ENCODE results near the gene UBTD1. TPM values are rescaled to one million over a fixed set of nuclear protein-coding genes. Genes with fewer than 3 reads are reported as not detected.

Gene UBTD1
- total RNA-seq, 4 donors from 2014 or later: 0.29 to 25.9 (median 6.7) TPM

GRCh38 chr10:97584798-97585438 is 86.2 kb downstream of the UBTD1 start:
- H3K9me3 ChIP-seq: no peaks in the 10 kb centered on the region
- no peaks in the 10 kb centered on the region for H3K27me3 ChIP-seq
- no peak overlapping the region for H3K4me3 ChIP-seq
- no peak overlapping the region for H3K27ac ChIP-seq
- DNase-seq: no peak
- no peaks in the 10 kb centered on the region for H3K36me3 ChIP-seq
- H3K4me1 ChIP-seq: no peaks in the 10 kb centered on the region
- TF ChIP-seq CTCF (IDR thresholded peaks at IDR 0.05) (no peak), POLR2A (IDR thresholded peaks at IDR 0.05) (no peak)
- intact Hi-C loops (cut with DNase I; ENCODE audit: low total_unique reads): no loop called here

- Histone ChIP-seq H3K27ac (no peak overlapping the region), H3K36me3 (no peaks in the 10 kb centered on the region), H3K27me3 (no peaks in the 10 kb centered on the region), H3K4me1 (no peaks in the 10 kb centered on the region), H3K9me3 (no peaks in the 10 kb centered on the region), H3K4me3 (no peak overlapping the region)
- intact Hi-C loops (cut with DNase I; ENCODE audit: low total_unique reads): no loop called here
- DNase-seq: no peak
- TF ChIP-seq CTCF (IDR thresholded peaks at IDR 0.05) (no peak), POLR2A (IDR thresholded peaks at IDR 0.05) (no peak)
Observed at GRCh38 chr10:97585439-97585811, 86.7 kb downstream of the UBTD1 start.

GRCh38 chr10:97587183-97587582 is 88.5 kb downstream of the UBTD1 start:
- Histone ChIP-seq H3K9me3 (no peaks in the 10 kb centered on the region), H3K4me1 (no peaks in the 10 kb centered on the region), H3K36me3 (no peaks in the 10 kb centered on the region), H3K27me3 (no peaks in the 10 kb centered on the region), H3K27ac (no peak overlapping the region), H3K4me3 (no peak overlapping the region)
- no peak for TF ChIP-seq CTCF (IDR thresholded peaks at IDR 0.05)
- no peak for TF ChIP-seq POLR2A (IDR thresholded peaks at IDR 0.05)
- intact Hi-C loops (cut with DNase I; ENCODE audit: low total_unique reads): no loop called here
- DNase-seq: no peak

- intact Hi-C loops (cut with DNase I; ENCODE audit: low total_unique reads): no loop called here
- TF ChIP-seq CTCF (IDR thresholded peaks at IDR 0.05): no peak
- no peak for TF ChIP-seq POLR2A (IDR thresholded peaks at IDR 0.05)
Observed at GRCh38 chr10:97589479-97589878, 90.8 kb downstream of the UBTD1 start, which contains the start of gene C10orf62. TSS of gene C10orf62 (plus strand) at chr10:97589721. CDS start at chr10:97589898, 177 bp downstream.

GRCh38 chr10:97590082-97590747 is 91.5 kb downstream of the UBTD1 start:
- H3K4me3 ChIP-seq: no peak overlapping the region
- TF ChIP-seq CTCF (IDR thresholded peaks at IDR 0.05) (no peak), POLR2A (IDR thresholded peaks at IDR 0.05) (no peak)
- no peaks in the 10 kb centered on the region for H3K4me1 ChIP-seq
- H3K27ac ChIP-seq: no peak overlapping the region
- no peaks in the 10 kb centered on the region for H3K9me3 ChIP-seq
- no peaks in the 10 kb centered on the region for H3K27me3 ChIP-seq
- no peak for DNase-seq
- intact Hi-C loops (cut with DNase I; ENCODE audit: low total_unique reads): no loop called here
- H3K36me3 ChIP-seq: no peaks in the 10 kb centered on the region

More at GRCh38 chr10:97589479-97589878, 90.8 kb downstream of the UBTD1 start, which contains the start of gene C10orf62:
- Histone ChIP-seq H3K27me3 (no peaks in the 10 kb centered on the region), H3K36me3 (no peaks in the 10 kb centered on the region), H3K27ac (no peak within 1 kb of the TSS), H3K4me3 (no peak within 1 kb of the TSS), H3K4me1 (no peaks in the 10 kb centered on the region), H3K9me3 (no peaks in the 10 kb centered on the region)
- no peak for DNase-seq
